ENCODE data around the gene C16orf82. TPM values are rescaled to one million over a fixed set of nuclear protein-coding genes. Genes with fewer than 3 reads are reported as not detected.
"Not testable (repeated sequence)": the region's sequence is repeated elsewhere in the genome, so short reads cannot be mapped to it uniquely, and the experiment has no call there.

Gene C16orf82
- total RNA-seq (2014; rRNA removed; shearing (Covaris generic)): not detected in 2 replicates

GRCh38 chr16:27066668-27067537, at the start of gene C16orf82:
Gene C16orf82 (plus strand): TSS chr16:27066927.
- DNase-seq (ENCODE audit: low spot score): no peak

- no peak for DNase-seq (ENCODE audit: low spot score)
Measured at GRCh38 chr16:27020031-27020430, 46.7 kb upstream of the C16orf82 start.

- no peak for DNase-seq (ENCODE audit: low spot score)
Measured at GRCh38 chr16:27024010-27024409, 42.7 kb upstream of the C16orf82 start.

- no peak for DNase-seq (ENCODE audit: low spot score)
Measured at GRCh38 chr16:27025581-27025980, 41.1 kb upstream of the C16orf82 start.

GRCh38 chr16:27027971-27028370, 38.8 kb upstream of the C16orf82 start:
- DNase-seq (ENCODE audit: low spot score): no peak

GRCh38 chr16:27028591-27029110, 38.1 kb upstream of the C16orf82 start:
- DNase-seq (ENCODE audit: low spot score): no peak

GRCh38 chr16:27029525-27029924, 37.2 kb upstream of the C16orf82 start:
- no peak for DNase-seq (ENCODE audit: low spot score)

- no peak for DNase-seq (ENCODE audit: low spot score)
Measured at GRCh38 chr16:27033281-27033979, 33.3 kb upstream of the C16orf82 start.

- no peak for DNase-seq (ENCODE audit: low spot score)
Measured at GRCh38 chr16:27040732-27041131, 26.0 kb upstream of the C16orf82 start.

- DNase-seq (ENCODE audit: low spot score): no peak
Measured at GRCh38 chr16:27046958-27047518, 19.7 kb upstream of the C16orf82 start.

GRCh38 chr16:27048316-27048715, 18.4 kb upstream of the C16orf82 start:
- DNase-seq (ENCODE audit: low spot score): no peak

GRCh38 chr16:27049117-27049516, 17.6 kb upstream of the C16orf82 start:
- DNase-seq (ENCODE audit: low spot score): no peak

GRCh38 chr16:27052007-27052406, 14.7 kb upstream of the C16orf82 start:
- DNase-seq (ENCODE audit: low spot score): no peak

GRCh38 chr16:27053996-27054395, 12.7 kb upstream of the C16orf82 start:
- no peak for DNase-seq (ENCODE audit: low spot score)

- DNase-seq (ENCODE audit: low spot score): no peak
Measured at GRCh38 chr16:27058299-27058698, 8.4 kb upstream of the C16orf82 start.

GRCh38 chr16:27070776-27071175, 4.0 kb downstream of the C16orf82 start:
- DNase-seq (ENCODE audit: low spot score): no peak

GRCh38 chr16:27073733-27074132, 7.0 kb downstream of the C16orf82 start:
- DNase-seq (ENCODE audit: low spot score): no peak

GRCh38 chr16:27080895-27081294, 14.2 kb downstream of the C16orf82 start:
- peak; percentile 44 for DNase-seq (ENCODE audit: low spot score)

GRCh38 chr16:27083861-27084261, 17.1 kb downstream of the C16orf82 start:
- DNase-seq (ENCODE audit: low spot score): no peak

GRCh38 chr16:27084307-27085028, 17.7 kb downstream of the C16orf82 start:
- no peak for DNase-seq (ENCODE audit: low spot score)

- DNase-seq (ENCODE audit: low spot score): no peak
Measured at GRCh38 chr16:27085182-27085581, 18.5 kb downstream of the C16orf82 start.

- not testable (repeated sequence) for DNase-seq (ENCODE audit: low spot score)
Measured at GRCh38 chr16:27086031-27086430, 19.3 kb downstream of the C16orf82 start.
